ENCODE data around the gene ANKRD10.

DNA sequence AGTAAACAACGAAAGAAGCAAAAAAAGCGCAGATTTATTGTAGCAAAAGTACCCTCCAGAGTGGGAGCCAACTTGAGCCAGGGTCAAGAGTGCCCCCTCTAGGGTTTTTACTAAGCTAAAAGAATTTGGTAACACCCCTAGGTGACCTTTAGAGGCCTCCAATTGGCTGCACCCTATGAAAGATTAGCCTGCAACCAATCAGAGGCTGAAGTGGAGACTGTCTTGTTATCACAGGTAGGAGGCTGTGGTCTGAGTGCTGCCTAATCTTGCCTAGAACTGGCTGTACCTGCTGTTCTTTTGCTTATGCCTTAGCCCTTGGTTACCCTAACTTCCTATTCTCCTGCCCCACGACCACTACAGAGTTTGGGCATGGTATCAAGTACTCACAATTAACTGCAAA, 38.3 kb downstream of the ANKRD10 start:
- TF ChIP-seq, protein P1, sequence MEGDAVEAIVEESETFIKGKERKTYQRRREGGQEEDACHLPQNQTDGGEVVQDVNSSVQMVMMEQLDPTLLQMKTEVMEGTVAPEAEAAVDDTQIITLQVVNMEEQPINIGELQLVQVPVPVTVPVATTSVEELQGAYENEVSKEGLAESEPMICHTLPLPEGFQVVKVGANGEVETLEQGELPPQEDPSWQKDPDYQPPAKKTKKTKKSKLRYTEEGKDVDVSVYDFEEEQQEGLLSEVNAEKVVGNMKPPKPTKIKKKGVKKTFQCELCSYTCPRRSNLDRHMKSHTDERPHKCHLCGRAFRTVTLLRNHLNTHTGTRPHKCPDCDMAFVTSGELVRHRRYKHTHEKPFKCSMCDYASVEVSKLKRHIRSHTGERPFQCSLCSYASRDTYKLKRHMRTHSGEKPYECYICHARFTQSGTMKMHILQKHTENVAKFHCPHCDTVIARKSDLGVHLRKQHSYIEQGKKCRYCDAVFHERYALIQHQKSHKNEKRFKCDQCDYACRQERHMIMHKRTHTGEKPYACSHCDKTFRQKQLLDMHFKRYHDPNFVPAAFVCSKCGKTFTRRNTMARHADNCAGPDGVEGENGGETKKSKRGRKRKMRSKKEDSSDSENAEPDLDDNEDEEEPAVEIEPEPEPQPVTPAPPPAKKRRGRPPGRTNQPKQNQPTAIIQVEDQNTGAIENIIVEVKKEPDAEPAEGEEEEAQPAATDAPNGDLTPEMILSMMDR (IDR thresholded peaks at IDR 0.05; ENCODE audit: extremely low read depth in 1 of 2, insufficient read depth in 1 of 2, low read depth in 1 of 2, low read length in 2 of 2), result no peak
- TF ChIP-seq POLR2AphosphoS5 (IDR thresholded peaks at IDR 0.05; ENCODE audit: insufficient read depth, low read depth, low read length), result no peak

Measured in endothelial cell of umbilical vein (primary cell).